CD4-positive, alpha-beta T cell treated with Interleukin-4 for 4 hours (primary cell): Measurements from ENCODE around the gene CAPZA2.
A peak's percentile ranks its signal among the peaks of the same experiment; 100 is the strongest.
"Not testable (repeated sequence)": the region's sequence is repeated elsewhere in the genome, so short reads cannot be mapped to it uniquely, and the experiment has no call there.

Experiments
- DNase-seq: peaks from one replicate; pipeline ENCODE4 v3.0.0-alpha.2; 2020

Gene CAPZA2

DNA sequence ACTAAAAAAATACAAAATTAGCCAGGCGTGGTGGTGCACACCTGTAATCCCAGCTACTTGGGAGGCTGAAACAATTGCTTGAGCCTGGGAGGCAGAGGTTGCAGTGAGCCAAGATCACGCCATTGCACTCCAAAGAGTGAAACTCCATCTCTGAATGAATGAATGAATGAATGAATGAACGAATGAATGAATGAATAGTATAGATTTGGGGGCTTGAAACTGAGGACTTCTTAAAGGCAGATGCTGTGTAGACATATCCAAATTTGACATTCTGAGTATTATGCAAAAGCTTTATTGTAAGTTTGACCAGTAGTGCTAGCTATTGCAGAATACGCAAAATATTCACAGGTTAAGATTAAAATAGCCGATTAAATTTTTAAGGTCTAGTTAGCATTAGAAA is 60.2 kb downstream of the CAPZA2 start:
- no peak for DNase-seq

GRCh38 chr7:116924741-116925140 is 62.4 kb downstream of the CAPZA2 start:
- no peak for DNase-seq

DNA sequence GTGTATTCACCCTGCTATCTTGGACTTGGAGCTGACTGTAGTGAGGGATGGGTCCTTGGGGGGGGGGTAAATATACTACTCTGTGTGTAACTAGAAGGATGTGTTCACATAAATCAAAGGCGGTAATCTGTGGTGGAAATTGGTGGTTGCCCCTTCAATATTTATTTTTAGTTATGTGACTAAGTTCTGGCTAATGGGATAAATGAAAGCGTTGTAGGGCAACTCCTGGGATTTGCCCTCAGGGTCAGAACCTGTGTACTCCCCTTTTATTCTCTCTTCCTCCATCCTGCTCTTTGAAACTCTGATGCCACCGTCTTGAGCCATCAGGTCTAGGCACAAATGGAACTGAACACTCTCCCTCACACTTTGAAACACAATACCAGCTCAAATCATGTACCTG is 66.6 kb downstream of the CAPZA2 start:
- no peak for DNase-seq

DNA sequence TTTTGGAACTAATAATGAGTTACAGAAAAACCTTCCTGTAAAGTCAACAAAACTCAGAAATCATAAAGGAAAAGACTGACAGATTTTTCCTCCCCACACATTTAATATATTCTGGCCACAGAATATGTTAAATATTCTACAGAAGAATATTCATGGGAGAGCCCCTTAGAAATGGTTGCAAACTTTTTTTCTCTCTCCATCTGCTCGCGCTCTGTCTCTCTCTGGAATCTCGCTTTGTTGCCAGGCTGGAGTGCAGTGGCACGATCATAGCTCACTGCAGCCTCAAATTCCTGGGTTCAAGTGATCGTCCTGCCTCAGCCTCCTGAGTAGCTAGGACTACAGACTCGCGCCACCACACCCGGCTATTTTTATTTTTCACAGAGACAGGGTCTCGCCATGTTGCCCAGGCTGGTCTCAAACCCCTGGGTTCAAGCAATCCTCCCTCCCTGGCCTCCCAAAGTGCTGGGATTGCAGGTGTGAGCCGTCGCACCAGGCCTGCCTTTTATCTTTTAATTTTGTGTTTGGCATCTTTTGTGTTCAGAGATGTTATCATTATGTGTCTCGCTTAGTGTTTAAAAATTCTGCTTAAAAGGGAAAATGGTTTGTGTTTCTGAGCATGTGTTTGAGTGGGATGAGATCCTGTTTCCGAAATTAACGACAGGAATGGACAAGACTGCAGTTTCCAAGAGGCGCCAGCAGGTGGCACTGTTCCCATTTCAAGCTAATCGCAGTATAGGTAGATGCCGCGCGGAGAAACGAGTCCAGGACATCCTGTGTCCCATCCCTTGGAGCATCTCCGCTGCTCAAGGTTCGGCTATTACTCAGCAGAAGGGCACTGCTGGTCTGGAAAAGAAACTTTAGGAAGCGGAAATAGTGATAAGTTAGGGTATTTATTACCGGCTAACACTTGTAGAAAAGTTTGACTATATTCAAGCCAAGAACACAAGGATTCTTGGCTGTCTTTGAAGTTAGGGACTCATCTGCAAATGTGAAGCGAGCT is 67.8 kb downstream of the CAPZA2 start:
- peak; percentile 72 for DNase-seq

GRCh38 chr7:116932566-116932965 is 70.2 kb downstream of the CAPZA2 start:
- DNase-seq, result no peak

GRCh38 chr7:116933465-116933864 is 71.1 kb downstream of the CAPZA2 start:
- no peak for DNase-seq

DNA sequence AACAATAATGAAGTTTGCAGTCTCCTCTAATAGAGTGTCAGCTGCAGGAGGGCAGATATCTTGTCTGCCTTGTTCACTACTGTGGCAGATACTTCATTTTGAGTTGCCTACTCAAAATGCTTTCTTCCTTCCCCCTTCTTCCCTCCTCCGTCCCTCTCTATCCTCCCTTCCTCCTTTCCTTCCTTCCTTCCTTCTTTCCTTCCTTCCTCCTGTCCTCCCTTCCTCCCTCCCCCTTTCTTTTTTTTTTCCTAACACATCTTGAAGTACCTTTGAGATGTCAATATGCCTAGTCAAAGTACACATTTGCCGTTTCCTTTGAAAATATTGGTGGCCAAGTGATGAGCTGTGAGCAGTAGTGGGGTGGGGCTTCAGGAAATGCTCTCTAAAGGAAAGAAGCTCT is 72.2 kb downstream of the CAPZA2 start:
- no peak for DNase-seq

DNA sequence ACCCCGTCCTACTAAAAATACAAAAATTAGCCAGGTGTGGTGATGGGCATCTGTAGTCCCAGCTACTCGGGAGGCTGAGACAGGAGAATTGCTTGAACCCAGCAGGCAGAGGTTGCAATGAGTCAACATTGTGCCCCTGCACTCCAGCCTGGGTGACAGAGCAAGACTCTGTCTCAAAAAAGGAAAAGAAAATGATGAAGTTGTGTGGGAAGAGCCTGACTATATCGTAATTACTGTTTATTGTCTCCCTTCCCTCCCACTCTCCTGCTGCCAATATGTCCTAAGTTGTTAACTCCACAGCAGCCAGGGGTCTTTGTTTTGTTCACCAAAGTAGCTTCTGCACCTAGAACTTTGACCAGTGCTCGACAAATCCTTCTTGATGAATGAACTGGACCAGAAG is 74.5 kb downstream of the CAPZA2 start:
- not testable (repeated sequence) for DNase-seq

DNA sequence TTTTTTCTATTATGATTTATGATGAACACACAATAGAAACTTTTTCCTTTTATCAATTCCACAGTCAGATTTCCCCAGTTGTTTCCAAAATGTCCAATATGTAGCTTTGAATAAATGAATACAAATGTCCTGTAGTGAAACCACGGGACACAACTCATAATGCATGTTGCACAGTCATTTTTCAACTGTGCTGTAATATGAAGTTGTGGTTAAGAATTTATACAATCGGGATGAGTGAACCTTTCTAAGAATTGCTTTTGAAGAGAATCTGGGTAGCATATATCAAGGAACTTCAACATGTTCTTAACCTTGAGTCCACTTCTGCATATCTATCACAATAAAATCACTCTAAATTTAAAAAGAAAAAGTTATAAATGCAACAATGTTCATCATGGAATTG is 76.3 kb downstream of the CAPZA2 start:
- no peak for DNase-seq

DNA sequence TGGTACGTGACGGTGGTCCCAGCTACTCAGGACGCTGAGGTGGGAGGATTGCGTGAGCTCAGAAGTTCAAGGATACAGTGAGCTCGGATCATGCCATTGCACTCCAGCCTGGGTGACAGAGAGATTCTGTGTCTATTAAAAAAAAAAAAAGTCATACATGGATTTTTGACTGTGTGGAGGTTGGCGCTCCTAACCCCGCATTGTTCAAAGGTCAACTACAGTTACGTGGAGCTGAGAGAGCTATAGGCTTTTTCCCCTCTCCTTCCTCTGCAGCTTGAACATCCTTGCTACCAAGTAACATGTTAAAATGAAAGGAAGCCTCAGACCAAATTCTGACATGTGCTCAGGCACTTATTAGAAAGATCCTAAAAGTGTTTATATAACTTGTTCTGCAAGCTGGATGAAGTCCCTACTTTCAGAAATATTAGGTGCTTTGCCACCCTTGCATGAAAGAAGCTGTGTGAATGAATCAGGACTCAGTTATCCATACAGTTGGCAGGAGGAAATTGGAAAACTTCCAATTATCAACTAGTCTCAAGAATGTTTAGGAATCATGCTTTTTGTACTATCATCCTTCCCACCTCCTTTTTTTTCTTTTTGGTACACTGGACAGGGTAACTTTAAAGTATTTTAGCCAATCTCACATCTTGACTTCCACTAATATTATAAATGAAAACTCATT is 78.4 kb downstream of the CAPZA2 start:
- no peak for DNase-seq

DNA sequence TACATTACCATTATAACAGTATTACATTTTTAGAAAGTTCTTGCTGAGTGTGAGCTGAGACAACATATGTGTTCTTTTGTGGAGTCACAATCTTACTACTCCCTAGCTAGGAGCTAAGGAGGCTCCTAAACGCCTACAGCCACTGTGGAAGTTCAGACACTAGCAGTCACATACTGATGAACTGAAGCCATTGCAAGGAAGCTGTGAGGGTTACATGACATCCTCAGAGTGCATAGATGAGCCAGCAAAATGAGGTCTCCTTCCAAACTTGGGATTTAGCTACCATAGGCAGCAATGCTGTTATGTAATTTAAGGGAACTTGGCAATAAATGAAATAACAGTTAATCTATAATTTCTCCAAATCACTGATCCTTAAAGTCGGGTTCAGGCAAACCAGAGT is 80.1 kb downstream of the CAPZA2 start:
- no peak for DNase-seq

DNA sequence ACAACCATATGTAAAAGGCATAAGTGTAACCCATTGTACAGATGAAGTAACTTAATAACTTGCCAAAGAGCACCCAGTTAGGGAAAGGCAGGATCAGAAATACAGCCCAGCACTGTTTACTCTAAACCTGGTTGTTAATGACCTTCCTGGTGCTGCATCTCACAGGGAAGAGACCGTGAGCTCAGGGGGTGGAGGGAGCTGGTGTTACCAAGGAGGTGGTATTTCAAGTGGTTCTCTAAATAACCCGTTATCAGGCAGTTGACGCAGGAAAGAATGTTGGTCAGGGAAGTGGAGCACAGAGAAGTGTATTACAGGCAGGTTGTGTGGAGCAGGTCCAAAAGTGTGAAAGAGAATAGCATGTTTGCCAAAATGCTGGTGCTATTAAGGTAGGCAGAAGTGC is 86.5 kb downstream of the CAPZA2 start:
- DNase-seq, result no peak

GRCh38 chr7:116949941-116950801 is 87.8 kb downstream of the CAPZA2 start:
- DNase-seq, result no peak

- no peak for DNase-seq
These were observed 88.5 kb downstream of the CAPZA2 start for GRCh38 chr7:116950889-116951351.

- no peak for DNase-seq
These were observed 89.2 kb downstream of the CAPZA2 start for GRCh38 chr7:116951366-116952292.

DNA sequence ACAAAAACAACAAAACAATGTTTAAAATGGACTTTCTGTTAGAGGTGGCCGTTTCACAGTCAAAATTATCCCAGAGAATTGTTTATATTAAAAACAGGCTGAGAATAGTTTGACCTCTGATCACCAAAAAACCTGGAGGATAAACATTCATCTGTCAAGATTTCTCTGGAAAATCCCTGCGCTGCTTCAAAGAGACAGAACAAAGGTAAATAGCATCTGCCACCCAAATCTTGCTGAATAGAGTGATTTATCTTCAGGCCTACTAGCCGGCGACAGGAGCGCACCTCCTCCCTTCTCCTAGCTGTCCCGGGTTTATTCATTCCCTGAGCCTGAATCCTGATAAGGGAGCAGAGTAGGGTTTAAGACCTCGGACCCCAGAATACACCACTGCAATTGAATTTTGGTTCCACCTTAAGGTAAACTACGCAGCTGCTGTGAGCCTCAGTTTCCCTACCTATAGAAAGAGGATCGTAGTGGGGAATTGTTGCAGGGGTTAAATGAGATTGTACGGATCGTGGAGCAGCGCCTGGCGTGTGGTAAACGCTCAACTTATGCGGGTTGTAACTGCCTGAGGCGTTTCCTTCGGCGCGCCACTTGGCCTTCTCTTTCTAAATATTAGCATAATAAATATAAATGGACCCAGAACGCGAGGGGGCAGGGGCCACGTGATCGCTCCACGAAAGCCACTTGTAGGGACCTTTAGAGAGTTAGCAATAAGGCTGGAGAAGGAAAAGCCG is 90.4 kb downstream of the CAPZA2 start:
- DNase-seq, result no peak

GRCh38 chr7:116953372-116953905 is 91.1 kb downstream of the CAPZA2 start, which contains the start of gene ST7:
Gene ST7 (plus strand): TSS chr7:116953501. CDS start chr7:116953541, 40 bp downstream.
- DNase-seq, result peak; percentile 56

DNA sequence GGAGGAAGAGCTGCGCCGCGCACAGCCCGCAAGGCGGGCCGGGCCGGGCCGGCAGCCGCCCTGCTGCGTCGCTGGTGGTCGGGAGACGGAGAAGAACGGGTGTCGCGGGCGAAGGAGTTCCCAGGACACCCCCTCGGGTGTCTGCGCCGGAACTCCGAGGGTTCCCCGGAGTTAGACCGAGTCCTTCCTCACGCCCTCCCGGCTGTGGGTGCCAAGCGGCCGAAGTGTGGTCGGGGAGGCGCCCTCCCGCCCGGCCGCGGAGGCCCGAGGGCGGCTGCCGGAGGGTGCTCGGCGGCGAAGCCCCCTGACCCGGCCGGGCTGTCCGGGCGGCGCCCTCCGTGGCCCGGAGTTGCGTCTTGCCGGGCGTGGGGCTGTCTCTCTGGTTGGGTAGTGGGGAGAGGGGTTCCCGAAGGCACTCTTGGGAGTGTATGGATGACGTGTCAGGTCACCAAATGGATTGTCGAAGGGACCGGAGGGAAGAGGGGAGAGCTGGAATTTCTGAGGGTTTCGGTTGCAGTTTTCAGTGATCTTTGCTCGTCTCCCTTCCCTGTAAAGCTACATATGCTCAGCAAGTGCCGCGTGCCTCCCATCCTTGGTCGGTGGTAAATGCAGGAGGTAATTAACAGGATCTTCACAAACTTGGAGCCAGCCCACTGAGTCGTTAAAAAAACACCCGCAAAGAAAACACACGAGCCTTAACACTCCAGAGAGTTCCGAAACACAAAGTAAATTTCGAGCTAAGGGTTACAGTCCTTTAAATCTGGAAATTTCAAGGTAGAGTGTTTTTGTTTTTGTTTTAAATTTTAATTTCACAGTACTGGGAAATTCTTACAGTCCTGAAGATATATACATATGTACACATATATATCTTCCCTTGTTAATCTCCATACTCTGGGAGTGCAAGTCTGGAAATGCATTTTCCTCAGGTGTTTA is 91.8 kb downstream of the CAPZA2 start:
- DNase-seq, result peak; percentile 17

DNA sequence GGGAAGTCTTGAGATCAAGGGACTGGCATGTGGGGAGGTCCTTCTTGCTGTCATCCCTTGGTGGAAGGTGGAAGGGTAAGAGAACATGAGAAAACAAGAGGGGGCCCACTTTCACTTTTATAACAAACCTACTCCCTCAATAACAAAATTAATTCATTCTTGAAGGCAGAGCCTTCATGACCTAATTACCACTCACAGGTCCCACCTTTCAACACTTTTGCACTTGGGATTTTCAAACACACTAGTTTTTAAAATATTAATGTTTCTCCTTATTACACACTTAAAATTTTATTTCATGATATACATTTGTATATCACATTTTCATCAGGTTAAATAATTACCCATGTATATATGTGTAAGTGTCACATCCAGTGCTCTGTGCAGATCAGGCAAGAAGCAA is 93.0 kb downstream of the CAPZA2 start:
- no peak for DNase-seq
